ENCODE data around the gene CD59. TPM values are rescaled to one million over a fixed set of nuclear protein-coding genes. Genes with fewer than 3 reads are reported as not detected.

CD59 gene
- total and polyA plus RNA-seq, 10 donors: 21.6 to 281 (median 171) TPM

DNA sequence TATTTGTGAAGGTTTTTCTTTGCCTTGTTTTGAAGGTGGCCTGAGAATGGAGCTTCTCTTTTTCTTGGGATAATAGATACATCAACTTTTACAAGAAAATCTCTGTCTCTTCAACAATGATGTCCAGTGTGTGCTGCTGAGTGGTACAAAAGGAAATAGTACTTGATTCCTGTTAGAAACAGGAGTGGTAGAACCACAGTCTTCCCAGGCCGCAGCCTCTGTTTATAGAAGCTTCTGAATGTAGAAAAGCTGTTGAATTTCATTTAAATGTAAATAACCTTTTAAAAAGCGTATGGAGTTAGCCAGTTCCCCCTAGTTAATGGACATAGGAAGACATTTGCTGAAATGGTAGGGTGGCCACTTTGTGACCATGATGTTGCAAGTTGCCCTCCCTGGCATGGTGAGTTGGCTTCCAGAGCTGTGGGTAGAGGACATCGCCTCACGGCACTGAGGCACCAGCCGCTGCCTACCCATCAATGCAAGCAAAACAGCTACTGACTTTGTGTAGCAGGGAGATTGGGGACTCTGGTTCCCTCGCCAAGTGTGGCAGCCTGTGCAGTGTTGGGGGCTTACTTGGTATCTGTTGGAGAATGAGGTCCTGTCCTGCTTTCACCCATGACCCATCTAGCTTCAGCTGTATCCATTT is 67.1 kb downstream of the CD59 start:
- Histone ChIP-seq H3K27ac (no peak overlapping the region), H3K9me3 (no peaks in the 10 kb centered on the region), H3K27me3 (replicated peaks in 1 of 7) (peaks cover 0 to 10% (median 0%) of the 10 kb centered on the region in 7 donors), H3K4me3 (no peak overlapping the region), H3K4me1 (no peaks in the 10 kb centered on the region), H3K36me3 (no peaks in the 10 kb centered on the region)
- intact Hi-C loops (cut with DNase I; ENCODE audit: low total_unique reads): no loop called here
- TF ChIP-seq, protein P1, sequence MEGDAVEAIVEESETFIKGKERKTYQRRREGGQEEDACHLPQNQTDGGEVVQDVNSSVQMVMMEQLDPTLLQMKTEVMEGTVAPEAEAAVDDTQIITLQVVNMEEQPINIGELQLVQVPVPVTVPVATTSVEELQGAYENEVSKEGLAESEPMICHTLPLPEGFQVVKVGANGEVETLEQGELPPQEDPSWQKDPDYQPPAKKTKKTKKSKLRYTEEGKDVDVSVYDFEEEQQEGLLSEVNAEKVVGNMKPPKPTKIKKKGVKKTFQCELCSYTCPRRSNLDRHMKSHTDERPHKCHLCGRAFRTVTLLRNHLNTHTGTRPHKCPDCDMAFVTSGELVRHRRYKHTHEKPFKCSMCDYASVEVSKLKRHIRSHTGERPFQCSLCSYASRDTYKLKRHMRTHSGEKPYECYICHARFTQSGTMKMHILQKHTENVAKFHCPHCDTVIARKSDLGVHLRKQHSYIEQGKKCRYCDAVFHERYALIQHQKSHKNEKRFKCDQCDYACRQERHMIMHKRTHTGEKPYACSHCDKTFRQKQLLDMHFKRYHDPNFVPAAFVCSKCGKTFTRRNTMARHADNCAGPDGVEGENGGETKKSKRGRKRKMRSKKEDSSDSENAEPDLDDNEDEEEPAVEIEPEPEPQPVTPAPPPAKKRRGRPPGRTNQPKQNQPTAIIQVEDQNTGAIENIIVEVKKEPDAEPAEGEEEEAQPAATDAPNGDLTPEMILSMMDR (IDR thresholded peaks at IDR 0.05 in 8 of 11, conservative IDR thresholded peaks at IDR 0.05 in 3 of 11): no peak
- TF ChIP-seq POLR2AphosphoS5 (IDR thresholded peaks at IDR 0.05) (no peak), POLR2A (IDR thresholded peaks at IDR 0.05) (no peak)
- 91 to 99% (median 94%) methylated on average over 6 of the region's 6 CpGs for WGBS, 5 donors
- DNase-seq: no peak

DNA sequence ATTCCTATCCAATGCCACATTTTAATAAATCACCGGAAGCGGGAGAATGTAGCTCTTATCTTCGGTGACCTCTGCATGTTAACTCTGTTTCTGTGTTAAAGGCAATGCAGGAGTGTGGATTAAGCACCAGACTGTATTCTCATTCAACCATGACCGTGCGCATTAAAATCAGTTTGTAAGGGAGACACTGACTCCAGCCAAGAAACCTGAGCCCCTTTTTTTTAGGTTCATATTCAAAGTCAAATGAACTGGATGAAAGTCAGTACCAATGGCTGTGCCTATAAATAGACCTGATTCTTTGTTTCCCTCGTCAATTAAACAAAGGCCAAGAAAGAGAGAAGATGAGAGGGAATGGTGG is 67.8 kb downstream of the CD59 start:
- Histone ChIP-seq H3K36me3 (no peaks in the 10 kb centered on the region), H3K9me3 (no peaks in the 10 kb centered on the region), H3K4me1 (no peaks in the 10 kb centered on the region), H3K27ac (no peak overlapping the region), H3K4me3 (no peak overlapping the region), H3K27me3 (replicated peaks in 1 of 7) (peaks cover 0 to 13% (median 0%) of the 10 kb centered on the region in 7 donors)
- DNase-seq: no peak
- intact Hi-C loops (cut with DNase I; ENCODE audit: low total_unique reads): no loop called here
- WGBS, 5 donors: 85 to 96% (median 90%) methylated on average over 6 of the region's 6 CpGs
- TF ChIP-seq, protein P1 (IDR thresholded peaks at IDR 0.05 in 8 of 11, conservative IDR thresholded peaks at IDR 0.05 in 3 of 11): no peak
- TF ChIP-seq POLR2AphosphoS5 (IDR thresholded peaks at IDR 0.05) (no peak), POLR2A (IDR thresholded peaks at IDR 0.05) (no peak)

DNA sequence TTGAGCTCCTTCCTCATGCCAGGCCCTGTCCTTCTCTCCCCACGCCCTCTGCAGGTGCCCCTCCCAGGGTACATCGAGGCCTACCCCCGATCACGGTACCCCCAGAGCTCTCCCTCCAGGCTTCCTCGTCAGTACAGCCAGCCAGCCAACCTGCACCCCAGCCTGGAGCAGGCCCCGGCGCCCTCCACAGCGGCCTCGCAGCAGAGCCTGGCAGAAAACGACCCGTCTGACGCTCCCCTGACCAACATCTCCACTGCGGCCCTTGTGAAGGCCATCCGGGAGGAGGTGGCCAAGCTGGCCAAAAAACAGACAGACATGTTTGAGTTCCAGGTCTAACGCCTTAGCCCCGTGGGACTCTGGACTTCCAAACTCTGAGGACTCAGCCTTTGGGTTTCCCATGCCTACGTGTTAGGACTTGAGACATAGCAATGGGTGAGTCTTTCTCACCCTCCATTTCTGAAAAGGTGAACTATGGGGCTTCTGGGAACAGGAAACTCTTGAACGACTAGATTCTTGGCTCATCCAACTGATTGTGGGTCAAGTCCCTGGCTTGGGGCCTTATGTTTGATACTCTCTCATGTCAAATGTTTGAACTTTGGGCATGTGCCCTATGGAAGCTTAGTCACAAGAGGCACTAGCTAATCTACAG is 68.3 kb downstream of the CD59 start:
- no peak overlapping the region for H3K27ac ChIP-seq
- H3K36me3 ChIP-seq: no peaks in the 10 kb centered on the region
- TF ChIP-seq, protein P1 (IDR thresholded peaks at IDR 0.05 in 8 of 11, conservative IDR thresholded peaks at IDR 0.05 in 3 of 11): no peak
- no peak for TF ChIP-seq POLR2AphosphoS5 (IDR thresholded peaks at IDR 0.05)
- TF ChIP-seq POLR2A (IDR thresholded peaks at IDR 0.05): no peak
- no peak for DNase-seq
- 90 to 92% (median 91%) methylated on average over 18 of the region's 18 CpGs for WGBS, 5 donors
- H3K4me3 ChIP-seq: no peak overlapping the region
- intact Hi-C loops (cut with DNase I; ENCODE audit: low total_unique reads): no loop called here
- H3K9me3 ChIP-seq: no peaks in the 10 kb centered on the region
- no peaks in the 10 kb centered on the region for H3K4me1 ChIP-seq
- peaks cover 0 to 13% (median 0%) of the 10 kb centered on the region in 7 donors for H3K27me3 ChIP-seq (replicated peaks in 1 of 7)

DNA sequence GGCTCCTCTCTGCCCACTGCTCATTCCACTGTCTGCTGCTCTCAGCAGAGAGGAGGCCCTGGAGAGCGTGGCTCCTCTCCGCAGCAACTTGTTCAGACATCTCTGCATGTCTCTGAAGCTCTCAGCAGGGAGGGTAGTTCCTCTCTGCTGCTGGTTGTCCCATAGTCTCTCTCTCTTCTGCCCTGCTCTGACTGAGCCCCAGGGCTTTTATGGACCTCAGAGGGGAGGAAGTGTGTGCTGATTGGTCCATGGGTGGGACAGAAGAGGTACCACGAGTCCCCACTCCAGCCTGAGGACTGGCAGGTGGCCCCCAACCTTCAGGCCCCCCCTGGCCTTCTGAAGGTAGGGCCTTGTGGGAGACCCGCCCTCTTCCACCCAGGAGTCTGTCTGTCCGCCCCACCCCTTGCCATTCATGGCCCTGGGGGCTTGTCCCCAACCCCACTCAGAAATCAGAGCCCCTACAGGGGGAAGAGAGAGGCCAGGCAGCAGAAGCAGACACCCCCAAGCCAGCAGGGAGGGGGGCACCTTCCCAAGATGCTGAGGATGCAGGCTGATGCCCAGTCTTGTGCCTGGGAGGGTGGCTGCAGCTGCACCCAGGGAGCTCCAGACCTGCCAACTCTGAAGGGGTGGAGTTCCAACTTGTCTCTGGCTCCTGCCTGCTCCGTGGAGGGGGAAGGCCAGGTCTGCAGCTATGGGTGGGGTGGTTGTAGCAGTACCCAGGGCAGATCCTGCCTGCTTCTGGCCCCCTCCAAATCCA is 70.7 kb downstream of the CD59 start:
- no peak for TF ChIP-seq POLR2A (IDR thresholded peaks at IDR 0.05)
- no peak for TF ChIP-seq POLR2AphosphoS5 (IDR thresholded peaks at IDR 0.05)
- TF ChIP-seq, protein P1 (IDR thresholded peaks at IDR 0.05 in 8 of 11, conservative IDR thresholded peaks at IDR 0.05 in 3 of 11): no peak
- intact Hi-C loops (cut with DNase I; ENCODE audit: low total_unique reads): no loop called here
- DNase-seq: no peak
- H3K27ac ChIP-seq: no peak overlapping the region
- H3K4me3 ChIP-seq: no peak overlapping the region
- H3K4me1 ChIP-seq: no peaks in the 10 kb centered on the region
- peaks cover 0 to 13% (median 0%) of the 10 kb centered on the region in 7 donors for H3K27me3 ChIP-seq (replicated peaks in 1 of 7)
- WGBS, 5 donors: 75 to 83% (median 79%) methylated on average over 2 to 6 of the region's 6 CpGs
- H3K36me3 ChIP-seq: no peaks in the 10 kb centered on the region
- H3K9me3 ChIP-seq: no peaks in the 10 kb centered on the region
